Activated CD4-positive, alpha-beta memory T cell treated with anti-CD3 and anti-CD28 coated beads for 36 hours (primary cell): ENCODE results near the gene DAD1. TPM values are rescaled to one million over a fixed set of nuclear protein-coding genes. Genes with fewer than 3 reads are reported as not detected.

Source experiments
- CTCF ChIA-PET: fragments of 350-600 bp; sonication (Branson Sonifier 250); formaldehyde crosslinking; loops from one replicate; lab custom pipeline; 2021; ENCODE audit warnings: antibody characterized with exemption, inconsistent platforms; lab: Charles Lee
- POLR2A ChIA-PET: fragments of 350-600 bp; sonication (Branson Sonifier 250); formaldehyde crosslinking; loops from one replicate; lab custom pipeline; 2021; ENCODE audit warnings: antibody characterized with exemption; lab: Charles Lee
- DNase-seq: peaks from one replicate; pipeline ENCODE4 v3.0.0-alpha.2; 2020
- H3K27ac Mint-ChIP-seq: one replicate; pipeline ENCODE4 v1.8.0; 2021; ENCODE audit warnings: mixed read lengths
- H3K27me3 Mint-ChIP-seq: one replicate; pipeline ENCODE4 v1.8.0; 2021; ENCODE audit warnings: mixed read lengths
- H3K36me3 Mint-ChIP-seq: one replicate; pipeline ENCODE4 v1.8.0; 2021; ENCODE audit warnings: mixed read lengths
- H3K4me1 Mint-ChIP-seq: one replicate; pipeline ENCODE4 v1.8.0; 2021; ENCODE audit warnings: low read depth, mixed read lengths
- H3K4me3 Mint-ChIP-seq: one replicate; pipeline ENCODE4 v1.8.0; 2021; ENCODE audit warnings: mild to moderate bottlenecking, mixed read lengths
- H3K9me3 Mint-ChIP-seq: one replicate; pipeline ENCODE4 v1.8.0; 2021; ENCODE audit warnings: mixed read lengths
- intact Hi-C: fragments of 100-400 bp; cut with micrococcal nuclease; formaldehyde crosslinking; loops from one replicate; pipeline ENCODE4 v1.15.1; 2023
- total RNA-seq, 2 experiments: library from RNA; stranded (reverse); gene quantifications; one replicate each; pipeline ENCODE4 v1.2.3, GENCODE V29; 2021

Gene DAD1
- total RNA-seq, 2 experiments from 2014 or later, result 292 to 305 TPM

DNA sequence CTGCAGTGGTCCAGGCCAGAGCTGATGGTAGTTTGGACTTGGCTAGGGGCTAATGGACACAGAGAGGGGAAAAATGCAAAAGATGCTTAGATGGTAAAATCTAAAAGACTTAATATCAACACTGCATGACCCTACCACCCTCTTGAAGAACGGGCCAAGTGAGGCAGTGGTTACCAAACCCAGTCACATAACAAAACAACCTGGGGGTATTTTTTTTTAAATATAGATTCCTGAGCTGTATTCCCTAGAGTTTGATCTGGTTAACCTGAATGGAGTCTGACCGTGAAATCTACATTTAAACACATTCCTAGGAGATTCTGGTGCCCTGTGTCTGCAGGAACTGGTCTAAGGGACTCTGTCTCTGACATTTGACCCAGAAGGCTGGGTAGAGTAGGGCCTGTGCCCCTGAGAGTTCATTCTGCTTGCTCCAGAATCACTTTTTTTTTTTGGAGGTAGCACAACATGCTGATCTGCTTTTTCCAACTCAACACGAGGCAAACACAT is 24.8 kb upstream of the DAD1 start:
- DNase-seq, result no peak
- H3K4me3 Mint-ChIP-seq, result no peak overlapping the region
- H3K27me3 Mint-ChIP-seq, result no peaks in the 10 kb centered on the region
- peaks cover 19% of the 10 kb centered on the region for H3K36me3 Mint-ChIP-seq
- no peak overlapping the region for H3K27ac Mint-ChIP-seq
- ChIA-PET CTCF (no interaction called here), POLR2A (interaction anchor here (0.7 kb wide), 1 partner anchor 75 kb away, joined by 5 read pairs; no protein-coding TSS in a partner anchor)
- H3K9me3 Mint-ChIP-seq, result no peaks in the 10 kb centered on the region
- no peaks in the 10 kb centered on the region for H3K4me1 Mint-ChIP-seq
- intact Hi-C loops, result no loop called here

DNA sequence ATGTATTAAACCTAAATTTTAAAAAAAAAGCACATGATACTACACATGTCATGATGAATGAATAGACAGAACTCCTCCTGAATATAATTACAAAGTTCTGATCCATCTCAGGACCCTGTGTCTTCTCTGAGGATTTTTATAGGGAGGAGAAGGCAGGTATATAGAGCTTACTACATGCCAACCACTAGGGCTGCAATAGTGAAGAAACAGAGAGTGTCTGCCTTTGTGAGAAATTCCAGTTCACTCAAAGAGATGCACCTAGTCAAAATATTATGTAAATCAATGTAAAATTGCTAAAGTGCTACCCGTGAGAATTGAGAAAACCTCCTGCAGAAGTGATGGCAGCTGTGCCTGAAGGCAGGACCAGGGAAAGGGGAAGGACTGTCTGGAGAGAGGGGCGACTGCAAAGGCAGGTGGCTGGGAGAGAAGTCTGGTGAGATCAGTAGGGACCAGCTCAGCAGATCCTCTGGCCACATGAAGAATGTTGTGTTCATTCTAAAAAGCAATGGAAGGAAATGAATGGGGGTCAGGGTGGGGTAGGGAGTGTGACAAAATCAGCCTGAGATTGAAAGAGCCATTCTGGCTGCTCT is 24.2 kb upstream of the DAD1 start:
- POLR2A ChIA-PET, result interaction anchor here (0.7 kb wide), 1 partner anchor 74 kb away, joined by 5 read pairs; no protein-coding TSS in a partner anchor
- CTCF ChIA-PET, result no interaction called here
- no peak for DNase-seq
- Mint-ChIP-seq H3K36me3 (peaks cover 19% of the 10 kb centered on the region), H3K9me3 (no peaks in the 10 kb centered on the region), H3K27me3 (no peaks in the 10 kb centered on the region), H3K4me1 (no peaks in the 10 kb centered on the region), H3K4me3 (no peak overlapping the region), H3K27ac (no peak overlapping the region)
- intact Hi-C loops, result no loop called here

DNA sequence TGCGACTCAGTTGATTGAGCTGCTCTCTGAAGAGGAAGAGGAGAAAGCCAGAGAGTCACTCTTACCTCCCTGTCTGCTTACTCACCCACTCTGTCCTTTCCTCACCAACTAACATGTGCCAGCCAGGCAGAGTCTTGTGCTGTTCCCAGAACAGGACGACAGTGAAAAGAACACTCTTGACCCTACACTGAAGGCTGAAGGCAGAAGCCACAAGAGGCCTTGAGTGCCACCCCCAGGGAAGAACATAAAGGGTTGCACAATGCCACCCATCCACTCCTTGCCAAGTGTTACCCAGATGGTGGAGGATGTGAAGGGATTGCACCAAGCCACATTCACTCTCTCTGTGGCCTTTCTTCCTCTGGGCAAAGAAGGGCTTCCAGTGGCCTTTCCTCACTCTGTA is 21.9 kb upstream of the DAD1 start:
- POLR2A ChIA-PET, result no interaction called here
- H3K27ac Mint-ChIP-seq, result no peak overlapping the region
- H3K4me1 Mint-ChIP-seq, result no peaks in the 10 kb centered on the region
- no peaks in the 10 kb centered on the region for H3K9me3 Mint-ChIP-seq
- no peaks in the 10 kb centered on the region for H3K27me3 Mint-ChIP-seq
- peaks cover 31% of the 10 kb centered on the region for H3K36me3 Mint-ChIP-seq
- DNase-seq, result no peak
- CTCF ChIA-PET, result no interaction called here
- H3K4me3 Mint-ChIP-seq, result no peak overlapping the region
- intact Hi-C loops, result no loop called here

DNA sequence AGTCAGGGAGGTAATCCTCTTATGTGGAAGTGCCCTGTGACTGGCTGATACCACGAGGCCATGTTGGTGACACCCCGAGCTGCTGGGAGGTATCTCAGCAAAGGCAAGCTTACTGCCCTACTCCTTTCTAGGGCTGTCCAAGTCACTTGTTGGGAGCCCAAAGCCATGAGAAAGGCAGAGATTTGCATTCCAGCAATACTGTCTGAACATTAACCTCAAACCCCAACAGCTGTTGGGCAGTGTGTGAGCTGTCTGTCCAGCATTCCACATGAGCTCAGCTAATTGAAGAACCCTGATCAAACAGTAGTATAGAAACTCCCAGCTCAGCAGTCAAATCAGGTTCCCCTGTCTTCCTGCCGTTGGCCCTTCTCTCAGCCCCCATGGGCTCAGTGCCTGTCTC is 18.3 kb upstream of the DAD1 start:
- CTCF ChIA-PET, result interaction anchor here (0.7 to 2.1 kb wide), 3 partner anchors 18 to 50 kb away, joined by 3 to 7 read pairs (median 3); partner anchors contain the start of gene DAD1
- no peak overlapping the region for H3K27ac Mint-ChIP-seq
- POLR2A ChIA-PET, result no interaction called here
- no peak overlapping the region for H3K4me3 Mint-ChIP-seq
- H3K36me3 Mint-ChIP-seq, result peaks cover 43% of the 10 kb centered on the region
- no peaks in the 10 kb centered on the region for H3K27me3 Mint-ChIP-seq
- intact Hi-C loops, result no loop called here
- no peak for DNase-seq
- no peaks in the 10 kb centered on the region for H3K4me1 Mint-ChIP-seq
- H3K9me3 Mint-ChIP-seq, result no peaks in the 10 kb centered on the region

DNA sequence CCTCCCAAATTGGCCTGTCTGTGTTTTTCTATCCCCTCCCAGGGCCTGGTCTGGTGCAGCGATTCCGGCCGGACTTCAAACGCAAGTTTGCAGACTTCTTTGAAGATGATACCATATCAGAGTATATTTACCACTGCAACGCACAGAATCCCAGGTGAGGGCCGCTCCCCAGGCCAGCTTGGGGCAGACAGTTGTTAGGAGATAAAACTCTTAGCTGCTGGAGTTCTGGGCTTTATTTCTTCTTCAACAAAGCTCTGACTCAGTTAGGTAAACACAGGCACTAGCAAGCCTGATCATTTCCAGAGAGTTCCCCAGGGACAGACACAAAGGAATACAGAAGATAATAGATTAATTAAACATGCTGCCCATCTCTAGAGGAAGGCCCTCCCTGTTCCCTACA is 17.4 kb upstream of the DAD1 start:
- no peaks in the 10 kb centered on the region for H3K27me3 Mint-ChIP-seq
- peaks cover 46% of the 10 kb centered on the region for H3K36me3 Mint-ChIP-seq

DNA sequence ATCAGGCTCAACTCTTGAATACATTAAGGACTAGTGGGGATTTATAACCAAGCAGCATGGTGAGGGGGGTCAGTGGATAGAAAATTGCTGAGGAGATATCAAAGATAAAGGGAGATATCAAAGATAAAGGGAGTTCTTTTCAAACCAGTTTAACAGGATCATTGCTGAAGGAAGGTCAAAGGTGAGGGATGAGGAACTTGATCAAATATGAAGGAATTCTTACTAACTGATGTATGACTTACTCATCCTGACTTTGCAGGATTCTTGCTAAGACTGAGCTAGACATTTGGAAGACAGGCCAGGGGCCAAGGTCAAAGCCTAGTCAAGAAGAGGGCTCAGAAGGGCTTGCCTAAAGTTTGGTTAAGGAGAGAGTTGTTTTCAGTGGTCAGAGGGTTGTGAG is 13.8 kb upstream of the DAD1 start:
- no peak overlapping the region for H3K4me3 Mint-ChIP-seq
- H3K4me1 Mint-ChIP-seq, result peaks cover 23% of the 10 kb centered on the region
- H3K9me3 Mint-ChIP-seq, result no peaks in the 10 kb centered on the region
- intact Hi-C loops, result no loop called here
- H3K36me3 Mint-ChIP-seq, result peaks cover 31% of the 10 kb centered on the region
- ChIA-PET POLR2A (no interaction called here), CTCF (interaction anchor here (5.6 to 7.0 kb wide), 2 partner anchors 13 to 32 kb away, joined by 51 to 52 read pairs; partner anchors contain the start of gene DAD1)
- no peak overlapping the region for H3K27ac Mint-ChIP-seq
- no peak for DNase-seq
- no peaks in the 10 kb centered on the region for H3K27me3 Mint-ChIP-seq

More for the DNA sequence above, 17.4 kb upstream of the DAD1 start:
- ChIA-PET CTCF (interaction anchor here (2.1 kb wide), 1 partner anchor 36 kb away, joined by 7 read pairs; no protein-coding TSS in a partner anchor), POLR2A (no interaction called here)
- no peak for DNase-seq
- intact Hi-C loops, result no loop called here
- H3K9me3 Mint-ChIP-seq, result no peaks in the 10 kb centered on the region
- H3K4me1 Mint-ChIP-seq, result no peaks in the 10 kb centered on the region
- H3K4me3 Mint-ChIP-seq, result no peak overlapping the region
- H3K27ac Mint-ChIP-seq, result no peak overlapping the region

DNA sequence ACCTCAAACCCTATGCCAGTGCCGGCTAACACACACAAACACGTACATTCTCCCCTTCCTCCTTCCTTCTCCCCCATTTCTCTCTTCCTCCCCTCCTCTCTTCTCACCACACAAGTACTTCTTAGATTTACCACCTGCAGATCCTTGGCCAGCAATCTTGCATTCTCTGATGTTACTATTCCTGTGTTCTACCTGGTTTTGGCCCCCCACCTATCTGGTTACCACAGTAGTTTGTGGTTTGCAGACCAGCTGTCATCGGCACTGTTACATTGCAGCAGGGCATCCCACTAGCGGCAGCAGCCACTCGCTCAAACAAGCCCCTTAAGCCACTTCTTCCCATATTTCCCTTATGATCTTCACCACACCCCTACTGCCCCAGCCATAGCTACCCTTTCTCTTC is 13.0 kb upstream of the DAD1 start:
- ChIA-PET POLR2A (no interaction called here), CTCF (interaction anchor here (5.6 to 7.0 kb wide), 2 partner anchors 12 to 31 kb away, joined by 51 to 52 read pairs; partner anchors contain the start of gene DAD1)

DNA sequence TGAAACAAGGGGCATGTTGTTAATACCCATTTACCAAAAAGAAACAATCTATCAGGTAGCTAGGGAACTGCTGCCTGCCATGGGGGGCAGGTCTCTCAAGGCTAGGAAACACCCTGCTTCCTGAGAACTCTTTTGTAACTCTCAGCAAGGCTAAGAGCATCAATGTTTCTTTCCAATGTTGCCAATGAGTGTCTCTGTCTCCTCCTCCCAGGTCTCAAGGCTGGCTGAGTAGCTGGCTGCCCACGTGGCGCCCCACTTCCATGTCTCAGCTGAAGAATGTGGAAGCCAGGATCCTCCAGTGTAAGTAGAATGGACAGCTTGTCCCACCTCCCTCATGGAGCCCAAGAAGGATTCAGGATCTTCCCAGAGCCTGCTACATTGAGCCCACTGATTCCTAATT is 12.4 kb upstream of the DAD1 start:
- Mint-ChIP-seq H3K27me3 (no peaks in the 10 kb centered on the region), H3K9me3 (no peaks in the 10 kb centered on the region), H3K4me3 (no peak overlapping the region), H3K36me3 (peaks cover 24% of the 10 kb centered on the region), H3K4me1 (peaks cover 27% of the 10 kb centered on the region), H3K27ac (no peak overlapping the region)
- intact Hi-C loops, result no loop called here
- ChIA-PET CTCF (interaction anchor here (0.8 to 7.0 kb wide), 4 partner anchors 12 to 45 kb away, joined by 3 to 52 read pairs (median 27); partner anchors contain the start of gene DAD1), POLR2A (no interaction called here)
- no peak for DNase-seq

More for the DNA sequence above, 13.0 kb upstream of the DAD1 start:
- Mint-ChIP-seq H3K27ac (no peak overlapping the region), H3K27me3 (no peaks in the 10 kb centered on the region), H3K4me1 (peaks cover 27% of the 10 kb centered on the region), H3K9me3 (no peaks in the 10 kb centered on the region), H3K36me3 (peaks cover 26% of the 10 kb centered on the region), H3K4me3 (no peak overlapping the region)
- intact Hi-C loops, result no loop called here
- no peak for DNase-seq

DNA sequence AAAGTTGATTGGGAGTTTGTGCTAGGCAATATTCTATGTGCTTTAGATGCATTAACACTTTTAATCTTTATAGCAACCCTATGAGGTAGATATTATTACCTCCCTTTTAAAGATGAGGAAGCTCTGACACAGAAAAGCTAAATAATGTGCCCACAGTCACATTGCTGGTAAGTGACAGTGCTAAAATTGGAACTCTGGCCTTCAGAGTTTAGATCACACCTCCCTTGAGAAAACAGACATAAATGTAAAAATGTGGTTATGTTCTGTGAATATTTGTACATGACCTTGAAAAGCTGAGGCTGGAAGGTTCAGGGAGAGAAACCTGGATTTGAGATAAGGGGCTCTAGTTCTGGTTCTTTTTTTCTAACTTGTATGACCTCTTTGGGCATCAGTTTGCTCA is 11.0 kb upstream of the DAD1 start:
- ChIA-PET CTCF (interaction anchor here (1.1 to 7.0 kb wide), 4 partner anchors 10 to 252 kb away, joined by 3 to 52 read pairs (median 34); partner anchors contain the start of gene DAD1), POLR2A (interaction anchor here (1.2 to 3.4 kb wide), 4 partner anchors 11 to 167 kb away, joined by 3 to 77 read pairs (median 5); partner anchors contain the start of genes DAD1 and OXA1L)
- DNase-seq, result no peak
- Mint-ChIP-seq H3K27ac (no peak overlapping the region), H3K4me3 (no peak overlapping the region), H3K9me3 (no peaks in the 10 kb centered on the region), H3K4me1 (peaks cover 27% of the 10 kb centered on the region), H3K27me3 (no peaks in the 10 kb centered on the region), H3K36me3 (peaks cover 18% of the 10 kb centered on the region)
- intact Hi-C loops, result no loop called here

DNA sequence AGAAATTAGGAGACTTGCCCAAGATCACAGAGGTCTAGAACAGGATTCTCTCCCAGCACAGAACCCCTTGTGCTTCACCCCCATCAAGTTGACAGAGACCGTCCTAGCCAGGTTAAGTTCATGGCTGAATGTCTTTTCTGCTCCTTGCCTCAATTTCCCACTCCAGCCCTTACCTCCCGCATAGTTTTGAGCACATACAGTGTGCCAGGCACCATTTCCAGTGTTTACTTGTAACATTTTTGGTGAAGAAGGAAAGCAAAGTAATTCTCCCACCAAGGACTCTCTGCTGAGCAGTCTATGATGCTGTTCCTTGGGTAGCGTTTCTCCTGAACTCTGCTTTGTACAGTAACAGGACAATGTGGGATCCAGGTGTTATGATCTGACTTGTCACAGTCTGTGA is 10.3 kb upstream of the DAD1 start:
- H3K4me3 Mint-ChIP-seq, result peak overlapping the region; percentile 91
- ChIA-PET CTCF (interaction anchor here (0.7 to 7.0 kb wide), 11 partner anchors 9 to 253 kb away, joined by 3 to 52 read pairs (median 5); partner anchors contain the start of genes DAD1, OR6J1 and OXA1L), POLR2A (interaction anchor here (1.4 to 3.4 kb wide), 3 partner anchors 10 to 167 kb away, joined by 4 to 77 read pairs (median 6); partner anchors contain the start of genes DAD1 and OXA1L)
- peaks cover 30% of the 10 kb centered on the region for H3K4me1 Mint-ChIP-seq
- H3K9me3 Mint-ChIP-seq, result no peaks in the 10 kb centered on the region
- H3K27me3 Mint-ChIP-seq, result no peaks in the 10 kb centered on the region
- peak overlapping the region; percentile 71 for H3K27ac Mint-ChIP-seq
- DNase-seq, result no peak
- H3K36me3 Mint-ChIP-seq, result peaks cover 16% of the 10 kb centered on the region
- intact Hi-C loops, result loop anchor here (2.0 kb wide), 1 partner anchor 15 kb away; no protein-coding TSS in a partner anchor

DNA sequence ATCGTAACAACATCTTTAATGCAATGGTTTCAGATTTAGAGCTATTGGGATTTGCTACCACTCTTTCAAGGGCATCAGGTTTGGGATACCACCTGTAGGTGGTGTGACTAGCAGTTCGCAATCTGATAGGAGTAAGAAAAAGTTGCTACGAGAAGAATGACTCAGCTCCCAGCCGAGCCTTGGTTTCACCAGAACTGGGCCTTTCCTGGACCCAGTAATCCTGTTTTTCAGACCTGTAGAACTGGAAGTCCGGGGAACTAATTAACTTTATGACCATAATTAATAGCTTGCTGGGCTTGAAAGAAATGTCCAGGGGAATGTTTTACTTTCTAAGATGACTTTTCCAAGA is 9.8 kb upstream of the DAD1 start:
- ChIA-PET POLR2A (interaction anchor here (0.6 to 3.4 kb wide), 4 partner anchors 10 to 168 kb away, joined by 3 to 77 read pairs (median 5); partner anchors contain the start of genes DAD1 and OXA1L), CTCF (interaction anchor here (0.7 to 7.0 kb wide), 14 partner anchors 9 to 301 kb away, joined by 3 to 52 read pairs (median 4); partner anchors contain the start of genes DAD1, OR6J1 and OXA1L)
- Mint-ChIP-seq H3K27ac (peak overlapping the region; percentile 71), H3K27me3 (no peaks in the 10 kb centered on the region), H3K36me3 (peaks cover 14% of the 10 kb centered on the region), H3K4me1 (peaks cover 34% of the 10 kb centered on the region), H3K4me3 (peak overlapping the region; percentile 91), H3K9me3 (no peaks in the 10 kb centered on the region)
- intact Hi-C loops, result loop anchor here (1.0 to 2.0 kb wide), 2 partner anchors 10 to 14 kb away; partner anchors contain the start of gene DAD1
- peak; percentile 66 for DNase-seq
